Measurements from ENCODE around the gene B3GALT2.

The B3GALT2 gene

DNA sequence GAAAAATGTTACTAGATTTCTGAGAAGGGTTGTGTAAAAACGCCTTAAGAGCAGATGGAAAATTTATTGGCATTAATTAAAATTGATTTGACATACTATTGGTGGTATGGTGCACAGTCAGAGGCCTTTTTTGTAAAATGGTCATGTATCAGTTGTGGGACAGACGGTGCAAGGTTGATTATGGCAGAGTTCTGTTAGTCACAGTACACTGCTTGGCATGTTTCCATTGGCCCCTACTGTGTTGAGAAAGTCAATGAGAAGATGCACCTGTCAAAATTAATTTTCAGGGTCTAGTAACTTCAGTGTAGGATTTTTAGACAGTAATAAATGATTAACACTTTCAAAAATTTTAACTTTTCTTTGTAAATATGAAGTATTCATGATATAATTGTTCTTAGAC, 4.4 kb downstream of the B3GALT2 start:
- no peak for DNase-seq (ENCODE audit: low read depth)

DNA sequence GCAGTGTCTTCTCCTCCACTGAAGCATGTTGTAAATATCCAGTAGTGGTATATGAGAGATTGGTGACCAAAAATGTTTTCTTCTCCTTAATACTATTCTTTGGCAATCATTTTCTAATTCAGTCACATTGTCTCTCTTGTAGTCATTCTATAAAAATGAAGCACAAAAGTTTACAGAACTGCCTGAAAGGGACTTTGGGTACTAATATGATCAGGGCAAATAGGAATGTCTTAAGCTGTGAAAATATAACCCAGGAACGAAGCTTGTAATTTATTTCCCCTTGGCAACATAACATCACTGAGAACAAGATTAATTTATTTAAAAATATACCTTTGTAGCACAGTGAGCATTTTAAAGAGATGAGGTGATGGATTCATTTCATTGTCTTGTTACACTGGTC, 4.9 kb downstream of the B3GALT2 start:
- DNase-seq (ENCODE audit: low read depth), result no peak

DNA sequence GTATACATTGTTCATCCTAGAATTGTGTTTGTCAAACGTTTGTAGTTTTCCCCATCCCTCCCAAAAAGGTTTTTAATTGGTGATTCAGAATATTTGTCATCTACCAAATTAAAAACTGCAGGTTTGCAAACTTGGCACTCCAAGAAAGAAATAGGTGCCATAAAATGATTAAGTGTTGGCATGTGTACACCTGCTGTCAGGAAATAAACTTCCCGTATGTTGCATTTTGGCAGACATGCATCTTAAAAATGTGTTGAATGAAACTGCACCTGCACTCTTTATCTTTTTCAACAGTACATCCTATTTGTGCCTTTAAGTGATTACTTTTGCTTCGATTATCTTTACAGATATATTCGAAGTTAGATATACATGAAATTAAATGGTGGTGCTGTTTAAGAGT, 7.3 kb downstream of the B3GALT2 start:
- DNase-seq (ENCODE audit: low read depth), result no peak

DNA sequence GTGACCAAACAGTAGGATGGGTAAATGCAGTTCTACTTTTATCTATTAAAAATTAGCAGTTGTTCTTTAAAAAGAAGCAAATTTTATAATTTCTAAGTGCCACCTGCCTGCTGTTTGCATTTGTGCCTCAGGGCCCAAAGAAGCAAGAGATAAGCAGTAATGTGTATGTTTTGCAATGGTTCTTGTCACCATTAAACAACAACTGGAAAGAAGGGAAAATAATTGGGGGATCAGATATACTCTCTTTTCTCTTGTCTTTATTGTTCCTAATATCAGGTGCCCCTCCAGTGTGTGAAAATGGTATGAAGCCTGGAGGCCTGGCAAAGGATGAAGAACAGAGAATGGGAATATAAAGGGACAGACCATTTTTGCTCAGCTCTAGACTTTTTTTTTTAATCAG, 9.6 kb downstream of the B3GALT2 start:
- no peak for DNase-seq (ENCODE audit: low read depth)

DNA sequence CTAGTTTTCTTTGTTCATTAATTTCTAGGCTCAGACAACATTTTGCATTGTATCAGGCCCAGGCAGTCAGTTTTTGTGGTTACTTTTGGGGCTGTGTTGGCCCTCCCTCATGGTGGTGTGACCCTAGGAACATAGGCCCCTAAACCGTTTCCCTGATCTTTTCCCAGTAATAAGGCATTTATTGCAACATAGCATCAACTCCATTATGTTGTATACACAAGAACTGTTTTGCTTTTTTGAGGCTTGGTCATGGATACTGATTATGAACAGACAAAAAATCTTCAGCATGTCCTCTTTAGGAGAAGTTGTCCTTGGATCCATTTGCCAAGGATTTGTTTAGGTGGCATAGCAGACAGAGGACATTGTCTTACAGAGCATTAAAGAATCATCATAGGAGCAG, 10.3 kb downstream of the B3GALT2 start:
- no peak for DNase-seq (ENCODE audit: low read depth)

DNA sequence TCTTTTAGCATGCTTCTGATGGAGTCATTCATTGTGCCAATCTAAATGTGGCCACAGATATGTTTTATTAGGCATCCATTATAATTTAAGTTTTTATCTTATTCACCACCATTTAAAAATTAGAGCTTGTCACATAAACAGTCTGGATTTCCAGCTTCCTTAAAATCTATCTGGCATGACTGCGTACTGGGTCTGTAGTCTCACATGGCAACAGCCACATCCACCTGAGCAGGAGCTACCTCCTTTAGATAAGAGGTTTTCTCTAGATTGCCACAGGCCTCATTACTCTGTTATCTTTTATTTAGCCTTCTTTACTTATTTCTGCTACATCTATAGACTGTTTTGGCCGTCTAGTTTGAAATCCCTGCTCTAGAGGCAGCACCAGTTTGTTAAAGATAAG, 29.1 kb downstream of the B3GALT2 start:
- DNase-seq (ENCODE audit: low read depth), result no peak

DNA sequence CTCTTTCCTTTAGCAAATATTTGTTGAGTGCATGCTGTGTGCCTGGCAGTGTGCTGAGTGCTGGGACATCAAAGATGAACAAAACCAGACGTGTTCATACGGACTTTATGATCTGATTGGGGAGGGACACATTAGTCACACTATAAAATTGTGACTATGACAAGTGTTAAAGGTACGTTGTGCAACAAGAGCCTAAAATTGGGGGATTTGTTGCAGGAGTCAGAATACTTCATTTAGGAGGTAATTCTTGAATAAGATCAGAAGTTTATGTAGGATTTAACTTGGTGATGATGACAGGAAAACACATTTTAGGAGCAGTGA, 29.6 kb downstream of the B3GALT2 start:
- no peak for DNase-seq (ENCODE audit: low read depth)

DNA sequence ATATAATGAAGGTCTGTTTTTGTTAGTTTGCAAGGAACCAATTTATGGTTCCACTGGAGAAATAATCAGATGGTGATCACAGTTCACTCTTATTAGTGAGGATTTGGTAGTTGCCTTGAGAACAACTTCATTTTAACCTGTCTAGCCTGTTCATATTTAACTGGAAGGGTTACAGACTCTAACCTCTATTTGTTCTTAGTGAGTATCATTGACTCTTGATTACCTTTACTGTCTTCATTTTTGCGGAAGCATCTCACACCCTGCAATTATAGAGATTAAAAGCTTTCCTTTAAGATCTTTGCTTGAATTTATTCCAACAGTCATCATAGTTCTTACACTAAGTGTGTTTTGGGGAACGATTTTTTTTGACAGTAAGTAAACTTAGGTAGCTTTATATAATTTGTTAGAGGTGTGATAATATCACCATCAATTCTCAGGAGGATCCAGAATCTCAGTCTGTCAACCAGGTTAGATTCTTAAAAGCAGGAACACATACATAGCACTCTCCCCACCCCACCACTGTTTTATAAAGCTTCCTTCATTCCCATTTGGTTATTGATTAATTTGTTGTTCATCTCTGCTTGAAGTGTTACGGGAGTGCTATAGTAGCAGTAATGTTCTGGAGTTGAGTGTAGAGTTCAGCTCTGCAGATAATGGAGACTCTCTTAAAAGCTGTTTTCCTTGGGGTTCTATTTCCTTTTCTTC, 30.1 kb downstream of the B3GALT2 start:
- no peak for DNase-seq (ENCODE audit: low read depth)

DNA sequence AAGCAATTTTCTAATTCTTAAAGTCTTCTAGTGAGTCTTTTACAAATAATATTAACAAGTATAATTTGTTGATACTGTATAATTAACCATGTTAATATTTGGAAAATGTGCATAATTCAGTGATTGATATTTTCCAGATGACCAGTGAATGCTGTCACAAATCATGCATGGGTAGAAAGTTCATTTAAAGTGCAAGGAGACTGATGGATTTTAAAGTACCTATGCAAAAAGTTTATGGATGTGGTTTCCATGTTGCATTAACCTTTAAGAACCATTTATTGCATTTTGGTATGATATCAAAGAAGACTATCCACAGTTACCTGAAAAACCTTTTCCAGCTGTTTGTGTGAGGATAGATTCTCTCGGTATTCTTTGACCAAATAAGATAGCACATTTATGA, 41.4 kb downstream of the B3GALT2 start:
- DNase-seq (ENCODE audit: low read depth), result no peak

DNA sequence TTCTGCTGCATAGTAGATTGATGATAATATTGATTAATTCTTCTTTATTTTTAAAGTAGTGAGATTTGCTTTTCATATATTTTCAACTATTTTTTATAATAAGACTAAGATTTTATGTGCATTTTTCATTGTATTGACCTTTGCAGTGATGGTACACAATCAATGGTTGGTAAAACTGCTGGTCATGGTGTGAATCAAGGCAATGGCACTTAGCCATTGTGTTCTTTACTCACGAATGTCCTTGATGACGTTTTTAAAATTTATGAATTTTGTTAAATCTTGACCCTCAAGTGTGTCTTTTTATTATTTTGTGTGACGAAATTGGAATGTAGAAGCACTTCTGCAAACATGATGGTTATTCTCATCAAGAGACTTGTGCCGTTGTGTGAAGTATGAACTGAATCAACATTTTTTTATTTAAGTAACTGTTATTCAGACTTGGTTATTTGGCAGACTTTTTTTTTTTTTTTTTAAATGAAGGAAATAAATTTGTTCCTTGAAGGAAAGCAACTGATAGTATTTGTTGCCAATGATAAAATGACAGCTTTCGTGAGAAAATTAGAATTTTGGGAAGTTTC, 42.0 kb downstream of the B3GALT2 start:
- DNase-seq (ENCODE audit: low read depth), result no peak

DNA sequence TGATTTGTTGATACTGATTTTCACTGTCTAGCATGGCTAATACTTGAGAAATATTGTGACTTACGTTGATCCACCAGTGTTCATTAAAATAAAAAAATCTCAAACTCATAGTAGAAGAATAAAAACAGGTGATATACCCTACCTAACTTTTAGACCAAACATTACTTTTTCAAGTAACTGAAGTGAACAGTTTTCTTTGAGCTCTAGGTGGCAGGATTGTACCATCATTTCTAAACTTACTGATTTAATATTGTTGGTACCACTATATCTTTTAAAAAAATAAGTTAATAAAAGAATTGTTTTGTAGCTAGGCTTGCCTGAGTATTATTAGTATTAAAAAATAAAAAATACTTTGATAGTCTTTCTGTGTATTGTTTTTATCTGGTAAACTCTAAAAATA, 43.1 kb downstream of the B3GALT2 start:
- DNase-seq (ENCODE audit: low read depth), result no peak

DNA sequence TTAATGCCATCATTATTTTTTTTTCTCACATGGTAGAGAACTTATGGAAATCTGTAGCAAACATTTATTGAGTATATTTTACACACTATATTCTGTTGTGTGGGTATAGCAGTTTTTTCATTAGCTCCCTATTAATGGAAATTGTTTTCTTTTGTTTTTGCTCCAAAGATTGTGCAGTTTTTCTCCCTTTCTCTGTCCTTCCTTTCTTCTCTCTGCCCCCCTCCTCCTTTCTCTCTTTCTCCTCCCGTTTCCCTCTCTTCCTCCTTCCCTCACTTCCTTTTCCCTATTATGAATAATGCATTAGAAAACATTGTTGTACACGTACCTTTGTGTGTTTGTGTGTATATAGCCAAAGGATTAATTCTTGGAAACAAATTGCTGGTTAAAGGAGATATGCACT, 44.0 kb downstream of the B3GALT2 start:
- no peak for DNase-seq (ENCODE audit: low read depth)

DNA sequence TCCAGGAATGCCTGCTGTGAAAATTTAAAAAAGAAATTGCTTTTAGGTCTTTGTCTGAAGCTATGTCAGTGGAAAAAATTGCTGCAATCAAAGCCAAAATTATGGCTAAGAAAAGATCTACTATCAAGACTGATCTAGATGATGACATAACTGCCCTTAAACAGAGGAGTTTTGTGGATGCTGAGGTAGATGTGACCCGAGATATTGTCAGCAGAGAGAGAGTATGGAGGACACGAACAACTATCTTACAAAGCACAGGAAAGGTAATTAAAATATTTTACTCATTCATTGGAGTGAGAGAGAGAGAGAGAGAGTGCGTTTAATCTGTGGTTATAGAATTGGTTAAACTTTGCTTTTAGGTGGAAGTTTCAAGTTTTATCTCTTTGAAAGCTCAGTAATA, 44.6 kb downstream of the B3GALT2 start:
- peak; percentile 6 for DNase-seq (ENCODE audit: low read depth)

DNA sequence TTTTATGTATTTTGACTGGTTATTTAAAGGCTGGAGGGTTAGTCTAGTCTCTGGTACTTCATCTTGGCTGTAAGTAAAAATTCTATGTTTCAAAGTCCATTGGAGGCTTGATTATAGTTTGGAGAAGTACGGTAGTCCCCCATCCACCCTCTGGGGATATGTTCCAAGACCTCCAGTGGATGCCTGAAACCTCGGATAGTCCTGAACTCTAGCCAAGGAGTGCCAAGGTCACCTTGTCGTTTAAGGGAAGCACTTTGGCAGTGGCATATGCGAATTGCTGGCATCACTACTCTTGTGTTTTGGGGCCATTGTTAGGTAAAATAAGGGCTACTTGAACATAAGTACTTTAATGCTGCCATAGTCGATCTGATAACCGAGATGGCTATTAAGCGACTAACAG, 46.2 kb downstream of the B3GALT2 start:
- DNase-seq (ENCODE audit: low read depth), result no peak

DNA sequence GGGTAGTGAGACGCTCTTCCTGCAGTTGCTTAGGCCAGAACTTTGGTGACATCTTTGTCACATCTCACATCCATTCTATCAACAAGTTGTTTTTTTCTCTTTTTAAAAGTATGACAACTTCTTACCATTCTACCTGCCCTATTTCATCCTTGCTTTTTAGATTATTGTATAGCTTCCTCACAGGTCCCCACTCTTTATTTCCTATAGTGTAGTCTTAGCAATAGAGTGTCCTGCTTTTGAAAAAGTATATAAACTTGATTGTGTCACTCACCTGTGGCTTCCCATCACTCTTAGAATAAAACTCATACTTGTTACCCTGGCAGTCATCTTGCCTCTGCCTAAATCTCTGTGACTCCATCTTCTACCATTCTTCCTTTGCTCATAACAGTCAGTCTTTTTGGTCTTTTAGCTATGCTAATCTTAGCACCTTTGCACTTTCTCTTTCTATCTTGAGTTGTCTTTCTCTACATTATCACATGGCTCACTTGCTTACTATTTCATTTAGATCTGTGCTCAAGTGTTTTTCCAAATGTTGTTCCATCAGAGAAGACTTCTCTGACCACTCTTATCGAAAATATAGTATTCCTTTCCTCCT, 55.0 kb downstream of the B3GALT2 start:
- no peak for DNase-seq (ENCODE audit: low read depth)
